Neuronal stem cell (in vitro differentiated cells): ENCODE results near the gene CCDC32.

Source experiments
- DNase-seq: peaks from one replicate; pipeline ENCODE4 v3.0.0-alpha.2; 2013; ENCODE audit warnings: low spot score
- H2AFZ ChIP-seq: one replicate; pipeline ENCODE4 v1.6.1; 2013; ENCODE audit warnings: mild to moderate bottlenecking, low read length, inconsistent platforms
- H2AK5ac ChIP-seq: 2 replicates; pipeline ENCODE4 v1.6.1; 2013; ENCODE audit warnings: low read depth, mild to moderate bottlenecking, inconsistent platforms, low read length, moderate library complexity, mixed read lengths
- H2BK120ac ChIP-seq: 2 replicates; pipeline ENCODE4 v1.6.1; 2013; ENCODE audit warnings: low read depth, mild to moderate bottlenecking, inconsistent platforms, low read length, moderate library complexity, mixed read lengths
- H2BK12ac ChIP-seq: one replicate; pipeline ENCODE4 v1.6.1; 2013; ENCODE audit warnings: low read length, inconsistent platforms
- H2BK15ac ChIP-seq: 2 replicates; pipeline ENCODE4 v1.6.1; 2013; ENCODE audit warnings: mild to moderate bottlenecking, low read length, inconsistent platforms, mixed read lengths
- H2BK5ac ChIP-seq: one replicate; pipeline ENCODE4 v1.6.1; 2013; ENCODE audit warnings: inconsistent platforms, mild to moderate bottlenecking, low read length, moderate library complexity
- H3K14ac ChIP-seq: one replicate; pipeline ENCODE4 v1.6.1; 2013; ENCODE audit warnings: low read length, inconsistent platforms
- H3K18ac ChIP-seq: 2 replicates; pipeline ENCODE4 v1.6.1; 2013; ENCODE audit warnings: low read length, inconsistent platforms
- H3K23ac ChIP-seq: 2 replicates; pipeline ENCODE4 v1.6.1; 2013; ENCODE audit warnings: low read depth, mild to moderate bottlenecking, mixed read lengths, low read length, inconsistent platforms; ENCODE audit not compliant: poor library complexity
- H3K27ac ChIP-seq: replicated peaks from 3 replicates; pipeline ENCODE4 v1.5.1; 2013; ENCODE audit warnings: low read length, inconsistent platforms
- H3K27me3 ChIP-seq, 3 experiments: 2 replicates each; pipeline ENCODE4 v1.6.1; 2013; ENCODE audit warnings: low read length in 3 of 3, mild to moderate bottlenecking in 2 of 3, inconsistent platforms in 1 of 3, low read depth in 1 of 3, mixed read lengths in 1 of 3, moderate library complexity in 1 of 3; ENCODE audit not compliant: control insufficient read depth in 3 of 3, insufficient read depth in 3 of 3
- H3K36me3 ChIP-seq, 2 donors: replicated peaks in 1 of 2; 2 replicates each; pipeline ENCODE4 v1.6.1; 2013; ENCODE audit warnings: low read length in 2 of 2; ENCODE audit not compliant: control insufficient read depth in 2 of 2, insufficient read depth in 2 of 2
- H3K4ac ChIP-seq: 2 replicates; pipeline ENCODE4 v1.6.1; 2013; ENCODE audit warnings: inconsistent platforms, mild to moderate bottlenecking, low read length, moderate library complexity
- H3K4me1 ChIP-seq, 2 donors: 1 replicate in 1 of 2; 2 replicates in 1 of 2; pipeline ENCODE4 v1.6.1; 2013; ENCODE audit warnings: low read length in 2 of 2, low read depth in 1 of 2; ENCODE audit not compliant: control insufficient read depth in 2 of 2, insufficient read depth in 1 of 2
- H3K4me2 ChIP-seq: one replicate; pipeline ENCODE4 v1.6.1; 2013; ENCODE audit warnings: mild to moderate bottlenecking, low read length, inconsistent platforms; ENCODE audit not compliant: insufficient read depth, poor library complexity, severe bottlenecking
- H3K4me3 ChIP-seq, 2 donors: 2 replicates each; pipeline ENCODE4 v1.5.1; 2013; ENCODE audit warnings: low read length in 2 of 2, mild to moderate bottlenecking in 2 of 2, inconsistent platforms in 1 of 2, moderate library complexity in 1 of 2
- H3K79me1 ChIP-seq: one replicate; pipeline ENCODE4 v1.6.1; 2013; ENCODE audit warnings: low read depth, mild to moderate bottlenecking, inconsistent platforms, low read length, moderate library complexity
- H3K9ac ChIP-seq: one replicate; pipeline ENCODE4 v1.6.1; 2013; ENCODE audit warnings: mild to moderate bottlenecking, low read depth, low read length, inconsistent platforms; ENCODE audit not compliant: poor library complexity
- H3K9me3 ChIP-seq, 2 donors: replicated peaks in 1 of 2; 2 replicates each; pipeline versions ENCODE3 to v1.6.1; 2013; ENCODE audit warnings: low read length in 2 of 2, mild to moderate bottlenecking in 2 of 2, inconsistent platforms in 1 of 2, low read depth in 1 of 2, mixed read lengths in 1 of 2, moderate library complexity in 1 of 2; ENCODE audit not compliant: control insufficient read depth in 2 of 2, insufficient read depth in 1 of 2
- H4K8ac ChIP-seq: one replicate; pipeline ENCODE4 v1.6.1; 2013; ENCODE audit warnings: low read depth, mild to moderate bottlenecking, inconsistent platforms, low read length, moderate library complexity
- H4K91ac ChIP-seq: one replicate; pipeline ENCODE4 v1.6.1; 2013; ENCODE audit warnings: low read length, low read depth, mild to moderate bottlenecking, inconsistent platforms; ENCODE audit not compliant: poor library complexity
- WGBS, 2 donors: extraction: QIAGEN DNeasy Blood & Tissue Kit; methylation state at CpG; one replicate each; pipeline ENCODE4 v1.1.7; 2013; ENCODE audit warnings: missing lambda C conversion rate in 2 of 2, mixed read lengths in 1 of 2; ENCODE audit not compliant: insufficient read length in 2 of 2, insufficient replicate concordance in 1 of 2; ENCODE audit errors: extremely low coverage in 2 of 2; 5-methylcytosine and 5-hydroxymethylcytosine counted together

CCDC32 gene

GRCh38 chr15:40595219-40595618 lies 30.4 kb upstream of the CCDC32 start:
- peak overlapping the region; percentile 88 for H2AFZ ChIP-seq
- no peaks in the 10 kb centered on the region for H3K79me1 ChIP-seq
- H2BK120ac ChIP-seq = no peak overlapping the region
- 100% methylated on average over 1 to 4 of the region's 5 CpGs for WGBS, 2 donors
- no peaks in the 10 kb centered on the region for H3K9me3 ChIP-seq
- peak overlapping the region; percentile 32 for H3K4me2 ChIP-seq
- peak overlapping the region in 1 of 2 donors; percentile 68 for H3K4me3 ChIP-seq
- no peak overlapping the region for H3K9ac ChIP-seq
- H2BK5ac ChIP-seq = no peak overlapping the region
- H4K91ac ChIP-seq = no peak overlapping the region
- no peaks in the 10 kb centered on the region for H3K27me3 ChIP-seq
- peaks cover 0 to 2% of the 10 kb centered on the region in 2 donors for H3K4me1 ChIP-seq
- H3K36me3 ChIP-seq = no peaks in the 10 kb centered on the region
- H3K14ac ChIP-seq = no peak overlapping the region
- H3K18ac ChIP-seq = no peak overlapping the region
- DNase-seq = no peak
- H4K8ac ChIP-seq = no peak overlapping the region
- H3K4ac ChIP-seq = no peak overlapping the region
- H2AK5ac ChIP-seq = no peak overlapping the region
- H2BK15ac ChIP-seq = no peak overlapping the region
- H3K23ac ChIP-seq = no peak overlapping the region
- no peak overlapping the region for H2BK12ac ChIP-seq
- no peak overlapping the region for H3K27ac ChIP-seq

DNA sequence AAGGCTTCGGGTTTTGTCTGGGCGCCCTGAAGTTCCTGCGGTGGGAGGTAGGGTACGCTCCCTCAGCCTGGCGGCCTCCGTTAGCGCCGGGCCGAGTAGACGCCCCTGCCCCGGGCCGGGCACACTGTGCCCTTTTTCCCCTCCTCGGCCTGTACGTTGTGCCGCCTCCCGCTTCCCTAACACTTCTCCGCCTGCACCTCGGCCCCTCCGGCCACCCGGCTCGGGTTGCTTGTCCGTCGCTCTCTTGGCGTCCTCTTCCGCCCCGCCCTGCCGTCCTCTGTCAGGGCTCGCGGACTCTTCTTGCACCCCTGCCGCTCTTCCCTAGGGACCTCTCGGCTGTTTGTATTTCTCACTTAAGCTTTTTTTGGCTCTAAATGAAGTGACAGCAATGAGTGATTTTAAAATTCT lies 29.6 kb upstream of the CCDC32 start:
- no peak overlapping the region for H3K14ac ChIP-seq
- H2BK12ac ChIP-seq = no peak overlapping the region
- H3K4ac ChIP-seq = no peak overlapping the region
- no peaks in the 10 kb centered on the region for H3K27me3 ChIP-seq
- H3K9me3 ChIP-seq = no peaks in the 10 kb centered on the region
- H3K4me3 ChIP-seq = peak overlapping the region; percentile 68 to 99
- peak overlapping the region; percentile 55 for H3K18ac ChIP-seq
- H3K79me1 ChIP-seq = no peaks in the 10 kb centered on the region
- DNase-seq = no peak
- H3K9ac ChIP-seq = peak overlapping the region; percentile 80
- peak overlapping the region; percentile 88 for H2AFZ ChIP-seq
- H2BK15ac ChIP-seq = no peak overlapping the region
- peak overlapping the region; percentile 96 for H3K23ac ChIP-seq
- peak overlapping the region; percentile 85 for H3K27ac ChIP-seq
- H3K36me3 ChIP-seq = no peaks in the 10 kb centered on the region
- no peak overlapping the region for H2AK5ac ChIP-seq
- no peak overlapping the region for H2BK120ac ChIP-seq
- no peak overlapping the region for H4K91ac ChIP-seq
- H3K4me2 ChIP-seq = peak overlapping the region; percentile 49
- peaks cover 0 to 2% of the 10 kb centered on the region in 2 donors for H3K4me1 ChIP-seq
- peak overlapping the region; percentile 99 for H2BK5ac ChIP-seq
- no peak overlapping the region for H4K8ac ChIP-seq
- no CpG with 5 or more reads among the region's 31 CpGs for WGBS, 2 donors

DNA sequence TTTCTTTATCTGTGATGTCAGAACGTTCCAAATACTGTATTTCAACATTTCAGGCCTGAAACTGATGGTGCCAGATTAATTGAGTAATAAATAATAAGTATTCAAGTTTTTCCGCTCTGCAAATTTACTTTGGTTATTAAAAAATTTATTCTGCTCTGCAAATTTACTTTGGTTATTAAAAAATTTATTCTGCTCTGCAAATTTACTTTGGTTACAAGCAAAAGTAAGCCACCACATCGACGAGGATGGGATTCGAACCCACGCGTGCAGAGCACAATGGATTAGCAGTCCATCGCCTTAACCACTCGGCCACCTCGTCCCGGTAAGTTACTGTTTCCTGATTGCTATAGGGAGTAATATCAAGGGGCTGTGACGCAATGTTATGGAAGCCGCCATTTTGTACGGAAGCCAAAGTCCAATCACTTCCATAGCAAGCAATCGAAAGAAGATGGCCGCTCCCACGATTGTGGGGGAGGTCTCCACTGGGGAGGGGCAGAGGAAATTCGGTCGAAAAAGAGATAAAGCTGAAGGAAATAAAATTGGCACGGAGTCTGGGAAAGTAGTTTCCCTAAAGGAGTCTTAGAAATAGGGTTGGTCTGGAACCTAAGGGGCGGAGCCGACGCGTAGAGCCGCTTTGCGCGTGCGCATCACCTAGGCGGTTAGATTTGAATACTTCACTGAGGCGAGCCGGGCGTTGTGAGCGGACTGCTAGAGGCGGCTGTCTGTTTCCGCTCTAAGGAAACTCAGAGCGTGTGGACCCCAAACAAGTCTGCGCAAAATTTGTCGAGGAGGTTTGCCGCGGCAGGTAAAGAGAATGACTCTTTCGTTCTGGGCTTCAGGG lies 29.0 kb upstream of the CCDC32 start, which contains the start of gene KNL1:
Gene KNL1 (plus strand): TSS at position 662 of the 841 bp plus-strand sequence. CDS start 8,683 bp downstream, outside the sequence.
- peak within 1 kb of the TSS; percentile 49 for H3K4me2 ChIP-seq
- no CpG with 5 or more reads among the region's 41 CpGs for WGBS, 2 donors
- H2BK15ac ChIP-seq = no peak within 1 kb of the TSS
- no peak within 1 kb of the TSS for H4K91ac ChIP-seq
- H3K4me1 ChIP-seq = peaks cover 0 to 2% of the 10 kb centered on the region in 2 donors
- H3K23ac ChIP-seq = peak within 1 kb of the TSS; percentile 96
- no peak within 1 kb of the TSS for H2BK12ac ChIP-seq
- H3K4me3 ChIP-seq = peak within 1 kb of the TSS; percentile 68 to 99
- no peaks in the 10 kb centered on the region for H3K27me3 ChIP-seq
- H2AFZ ChIP-seq = peak within 1 kb of the TSS; percentile 88
- peak within 1 kb of the TSS; percentile 80 for H3K9ac ChIP-seq
- H3K14ac ChIP-seq = no peak within 1 kb of the TSS
- no peaks in the 10 kb centered on the region for H3K36me3 ChIP-seq
- no peaks in the 10 kb centered on the region for H3K9me3 ChIP-seq
- H3K27ac ChIP-seq = peak within 1 kb of the TSS; percentile 85
- H3K4ac ChIP-seq = no peak within 1 kb of the TSS
- H3K79me1 ChIP-seq = no peaks in the 10 kb centered on the region
- peak within 1 kb of the TSS; percentile 55 for H3K18ac ChIP-seq
- H2AK5ac ChIP-seq = no peak within 1 kb of the TSS
- peak; percentile 99 for DNase-seq
- no peak within 1 kb of the TSS for H4K8ac ChIP-seq
- peak within 1 kb of the TSS; percentile 99 for H2BK5ac ChIP-seq
- no peak within 1 kb of the TSS for H2BK120ac ChIP-seq

GRCh38 chr15:40593165-40593564 lies 28.3 kb upstream of the CCDC32 start:
- H3K4me2 ChIP-seq = no peak overlapping the region
- peak overlapping the region in 1 of 2 donors; percentile 18 for H3K4me3 ChIP-seq
- H2BK15ac ChIP-seq = no peak overlapping the region
- DNase-seq = no peak
- no peaks in the 10 kb centered on the region for H3K27me3 ChIP-seq
- no peak overlapping the region for H3K18ac ChIP-seq
- H3K4me1 ChIP-seq = peaks cover 0 to 2% of the 10 kb centered on the region in 2 donors
- H2BK120ac ChIP-seq = no peak overlapping the region
- WGBS, 2 donors = no CpG with 5 or more reads among the region's 2 CpGs
- H3K14ac ChIP-seq = no peak overlapping the region
- H3K23ac ChIP-seq = no peak overlapping the region
- no peak overlapping the region for H4K91ac ChIP-seq
- H2AFZ ChIP-seq = peak overlapping the region; percentile 69
- no peak overlapping the region for H2AK5ac ChIP-seq
- no peaks in the 10 kb centered on the region for H3K9me3 ChIP-seq
- no peak overlapping the region for H2BK12ac ChIP-seq
- H3K36me3 ChIP-seq = no peaks in the 10 kb centered on the region
- H4K8ac ChIP-seq = no peak overlapping the region
- no peak overlapping the region for H3K27ac ChIP-seq
- no peak overlapping the region for H3K9ac ChIP-seq
- H2BK5ac ChIP-seq = no peak overlapping the region
- no peaks in the 10 kb centered on the region for H3K79me1 ChIP-seq
- H3K4ac ChIP-seq = no peak overlapping the region
